Astrocyte of the cerebellum (primary cell): Measurements from ENCODE around the gene FXYD1.

Experiments used
- DNase-seq: peaks from one replicate; pipeline ENCODE4 v3.0.0-alpha.2; 2011; ENCODE audit warnings: low read depth
- H3K4me3 ChIP-seq: 2 replicates; pipeline ENCODE4 v1.5.1; 2011; ENCODE audit warnings: mild to moderate bottlenecking, low read depth, low read length, moderate library complexity
- in situ Hi-C: cut with HindIII; loops from 2 replicates; pipeline ENCODE4 v1.10.0; 2017; ENCODE audit warnings: low sequenced_read_pairs
- TF ChIP-seq, protein P1 (sequence below): IDR thresholded peaks from 2 replicates; pipeline ENCODE4 v1.5.1; 2012; ENCODE audit warnings: low read length, low read depth, moderate library complexity, mild to moderate bottlenecking; ENCODE audit errors: missing control alignments

The FXYD1 gene

DNA sequence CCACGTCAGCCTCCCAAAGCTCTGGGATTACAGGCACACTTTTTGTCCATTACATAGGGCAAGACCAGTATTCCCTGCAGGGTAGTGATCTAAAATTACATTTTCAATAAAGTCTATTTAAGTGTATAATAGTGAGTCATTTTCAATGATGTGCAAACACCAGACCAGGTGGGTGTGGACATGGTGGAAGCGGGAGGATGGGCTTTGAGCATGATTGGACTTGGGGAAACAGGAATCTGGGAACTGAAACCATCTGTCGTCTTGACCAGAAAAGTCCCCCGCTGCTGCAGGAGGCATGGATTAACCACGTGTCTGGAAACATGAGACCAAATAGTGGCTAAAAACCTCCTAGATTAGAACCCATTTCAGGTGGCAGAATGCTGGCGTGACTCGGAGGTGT is 18.1 kb upstream of the FXYD1 start:
- DNase-seq, result peak; percentile 5
- TF ChIP-seq, protein P1, sequence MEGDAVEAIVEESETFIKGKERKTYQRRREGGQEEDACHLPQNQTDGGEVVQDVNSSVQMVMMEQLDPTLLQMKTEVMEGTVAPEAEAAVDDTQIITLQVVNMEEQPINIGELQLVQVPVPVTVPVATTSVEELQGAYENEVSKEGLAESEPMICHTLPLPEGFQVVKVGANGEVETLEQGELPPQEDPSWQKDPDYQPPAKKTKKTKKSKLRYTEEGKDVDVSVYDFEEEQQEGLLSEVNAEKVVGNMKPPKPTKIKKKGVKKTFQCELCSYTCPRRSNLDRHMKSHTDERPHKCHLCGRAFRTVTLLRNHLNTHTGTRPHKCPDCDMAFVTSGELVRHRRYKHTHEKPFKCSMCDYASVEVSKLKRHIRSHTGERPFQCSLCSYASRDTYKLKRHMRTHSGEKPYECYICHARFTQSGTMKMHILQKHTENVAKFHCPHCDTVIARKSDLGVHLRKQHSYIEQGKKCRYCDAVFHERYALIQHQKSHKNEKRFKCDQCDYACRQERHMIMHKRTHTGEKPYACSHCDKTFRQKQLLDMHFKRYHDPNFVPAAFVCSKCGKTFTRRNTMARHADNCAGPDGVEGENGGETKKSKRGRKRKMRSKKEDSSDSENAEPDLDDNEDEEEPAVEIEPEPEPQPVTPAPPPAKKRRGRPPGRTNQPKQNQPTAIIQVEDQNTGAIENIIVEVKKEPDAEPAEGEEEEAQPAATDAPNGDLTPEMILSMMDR, result no peak
- H3K4me3 ChIP-seq, result no peak overlapping the region
- in situ Hi-C loops, result no loop called here

DNA sequence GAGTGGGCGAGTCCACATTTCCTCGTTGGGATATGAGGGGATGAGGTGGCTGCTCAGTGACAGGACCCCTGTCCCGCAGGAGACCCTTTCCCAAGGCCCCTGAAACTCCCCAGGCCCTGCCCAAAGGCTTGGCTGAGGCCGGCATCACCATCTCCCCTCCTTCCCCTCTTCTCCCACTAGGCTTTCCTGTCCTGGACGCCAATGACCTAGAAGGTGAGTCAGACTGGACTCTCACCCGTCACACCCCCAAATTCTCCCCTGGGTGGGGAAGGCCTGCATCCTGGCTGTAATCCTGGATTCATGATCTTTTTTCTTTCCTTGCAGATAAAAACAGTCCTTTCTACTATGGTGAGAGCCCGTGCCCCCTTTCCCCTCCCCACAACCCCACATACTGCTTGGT is 17.7 kb upstream of the FXYD1 start:
- TF ChIP-seq, protein P1, result no peak
- H3K4me3 ChIP-seq, result no peak overlapping the region
- DNase-seq, result no peak
- in situ Hi-C loops, result no loop called here

DNA sequence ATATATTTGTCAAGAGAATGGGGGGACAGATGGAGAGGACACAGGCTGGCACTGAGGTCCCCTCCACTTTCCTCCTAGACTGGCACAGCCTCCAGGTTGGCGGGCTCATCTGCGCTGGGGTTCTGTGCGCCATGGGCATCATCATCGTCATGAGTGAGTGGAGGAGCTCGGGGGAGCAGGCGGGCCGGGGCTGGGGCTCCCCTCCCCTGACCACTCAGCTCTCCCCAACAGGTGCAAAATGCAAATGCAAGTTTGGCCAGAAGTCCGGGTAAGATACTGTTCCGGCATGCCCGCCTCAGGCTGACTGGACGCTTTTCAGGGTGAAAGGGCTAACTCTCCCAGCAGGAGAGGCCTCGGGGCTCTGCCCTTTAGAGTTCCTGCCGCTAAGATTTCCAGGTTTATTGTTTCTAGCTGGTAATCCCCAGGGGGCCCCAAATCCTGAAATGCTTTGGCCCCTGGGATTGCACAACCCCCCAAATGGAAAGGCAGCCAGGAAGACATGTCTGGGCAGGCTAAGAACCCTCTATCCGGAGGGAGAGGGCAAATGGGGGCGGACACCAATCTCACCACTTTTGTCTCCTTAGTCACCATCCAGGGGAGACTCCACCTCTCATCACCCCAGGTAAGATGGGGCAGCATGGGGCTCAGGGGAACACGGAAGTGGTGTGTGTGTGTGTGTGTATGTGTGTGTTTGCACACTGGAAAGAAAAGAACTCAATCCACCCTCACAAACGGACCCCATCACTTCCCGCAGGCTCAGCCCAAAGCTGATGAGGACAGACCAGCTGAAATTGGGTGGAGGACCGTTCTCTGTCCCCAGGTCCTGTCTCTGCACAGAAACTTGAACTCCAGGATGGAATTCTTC is 15.7 kb upstream of the FXYD1 start:
- DNase-seq, result no peak
- in situ Hi-C loops, result no loop called here
- H3K4me3 ChIP-seq, result no peak overlapping the region
- TF ChIP-seq, protein P1, result no peak

DNA sequence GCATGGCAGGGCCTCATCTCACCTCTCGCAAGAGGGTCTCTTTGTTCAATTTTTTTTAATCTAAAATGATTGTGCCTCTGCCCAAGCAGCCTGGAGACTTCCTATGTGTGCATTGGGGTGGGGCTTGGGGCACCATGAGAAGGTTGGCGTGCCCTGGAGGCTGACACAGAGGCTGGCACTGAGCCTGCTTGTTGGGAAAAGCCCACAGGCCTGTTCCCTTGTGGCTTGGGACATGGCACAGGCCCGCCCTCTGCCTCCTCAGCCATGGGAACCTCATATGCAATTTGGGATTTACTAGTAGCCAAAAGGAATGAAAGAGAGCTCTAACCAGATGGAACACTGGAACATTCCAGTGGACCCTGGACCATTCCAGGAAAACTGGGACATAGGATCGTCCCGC is 15.1 kb upstream of the FXYD1 start:
- in situ Hi-C loops, result no loop called here
- H3K4me3 ChIP-seq, result no peak overlapping the region
- DNase-seq, result no peak
- TF ChIP-seq, protein P1, result no peak

DNA sequence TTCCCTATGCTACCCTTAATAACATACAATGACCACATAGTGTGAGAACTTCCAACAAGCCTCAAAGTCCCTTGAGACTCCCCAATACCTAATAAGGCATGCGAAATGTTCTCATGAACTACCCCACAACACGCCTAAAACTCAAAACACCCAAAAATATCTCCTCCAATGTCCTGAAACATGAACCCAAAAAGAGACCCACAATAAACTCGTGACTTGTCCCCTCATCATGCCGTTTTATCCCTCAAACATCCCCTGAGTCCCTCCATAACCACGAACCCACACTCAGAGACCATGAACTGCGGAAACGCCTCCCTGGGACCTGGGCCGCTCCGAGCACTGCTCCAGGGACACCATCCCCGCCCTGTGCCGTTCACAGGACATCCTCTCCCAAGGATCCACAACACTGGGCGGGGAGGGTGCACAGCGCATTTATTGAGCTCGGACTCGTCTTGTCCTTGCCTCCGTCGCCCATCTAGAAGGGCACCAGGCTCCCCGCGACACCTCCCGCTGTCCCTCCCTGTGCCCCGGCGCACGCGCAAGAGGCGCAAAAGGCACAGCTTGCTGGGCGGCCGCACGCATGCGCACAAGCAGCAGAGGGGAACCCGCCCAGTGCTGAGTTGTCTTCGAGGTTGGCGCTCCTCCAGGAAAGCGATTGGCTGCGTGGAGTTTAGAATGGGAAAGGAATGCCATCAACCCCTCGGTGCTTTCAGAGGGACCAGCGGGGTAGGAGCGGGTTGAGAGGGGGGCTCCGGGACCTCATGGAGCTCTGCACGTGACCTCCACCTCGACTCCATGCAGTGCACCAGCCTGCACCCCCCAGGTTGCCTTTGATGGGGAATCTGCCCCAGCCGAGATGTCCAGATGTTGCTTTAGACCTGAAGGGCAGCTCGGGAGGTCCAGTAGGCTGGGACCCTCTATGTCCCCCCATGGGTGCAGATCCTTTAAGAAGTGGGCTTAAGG is 14.2 kb upstream of the FXYD1 start:
- in situ Hi-C loops, result no loop called here
- TF ChIP-seq, protein P1, result no peak
- DNase-seq, result peak; percentile 65
- peak overlapping the region; percentile 47 for H3K4me3 ChIP-seq

DNA sequence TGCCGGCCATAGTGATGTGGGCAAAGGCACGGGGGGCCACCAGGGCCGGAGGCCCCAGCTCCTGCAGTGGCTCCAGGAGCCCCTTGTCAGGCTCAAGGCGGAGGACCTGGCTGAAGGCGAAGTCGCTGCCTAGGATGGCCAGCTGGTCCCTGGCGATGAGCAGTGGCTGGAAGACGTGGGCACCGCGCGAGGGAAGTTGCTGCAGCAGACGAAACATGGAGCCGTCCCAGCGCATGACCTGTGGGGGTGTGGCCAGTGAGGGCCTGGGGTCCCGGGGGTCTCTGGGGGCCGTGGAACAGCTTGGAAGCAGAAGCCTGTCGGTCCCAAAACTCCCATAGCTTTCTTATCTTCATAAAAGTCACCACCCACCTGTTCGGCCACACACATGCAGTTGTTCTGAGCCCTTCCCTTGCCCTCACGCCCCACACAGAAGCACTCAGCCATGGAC is 13.3 kb upstream of the FXYD1 start:
- TF ChIP-seq, protein P1, result no peak
- DNase-seq, result no peak
- H3K4me3 ChIP-seq, result no peak overlapping the region
- in situ Hi-C loops, result no loop called here
